Dermis blood vessel endothelial cell (primary cell): ENCODE measurements around the gene THADA. TPM values are rescaled to one million over a fixed set of nuclear protein-coding genes. Genes with fewer than 3 reads are reported as not detected.
A peak's percentile ranks its signal among the peaks of the same experiment; 100 is the strongest.

ENCODE experiments used
- DNase-seq: peaks from one replicate; pipeline ENCODE4 v3.0.0; 2010
- total RNA-seq: library from RNA; depleted of rRNA; stranded (reverse); fragments of >200 nt; gene quantifications from 2 replicates; pipeline ENCODE4 v1.2.3, GENCODE V29; 2014

THADA gene
- total RNA-seq, 1 donor from 2014 or later = 26.9 TPM

DNA sequence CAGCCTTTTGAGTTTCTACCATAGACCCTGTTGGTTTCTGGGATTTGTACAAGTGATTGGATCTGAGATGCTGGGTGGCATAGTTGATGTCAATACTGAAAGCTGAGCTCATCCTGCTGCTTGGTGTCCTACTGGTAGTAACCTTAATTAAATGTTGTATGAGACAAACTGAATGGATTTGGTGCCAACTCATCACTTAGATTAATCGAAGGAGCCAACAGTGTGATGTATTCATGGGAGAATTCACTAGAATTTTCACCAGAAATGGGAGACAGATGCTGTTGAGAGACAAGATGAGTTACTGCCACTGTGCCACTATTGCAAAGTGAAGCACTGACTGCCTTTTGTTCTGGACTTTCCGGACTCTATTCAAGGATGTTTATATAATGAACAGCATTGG lies 158.5 kb downstream of the THADA start:
- no peak for DNase-seq

DNA sequence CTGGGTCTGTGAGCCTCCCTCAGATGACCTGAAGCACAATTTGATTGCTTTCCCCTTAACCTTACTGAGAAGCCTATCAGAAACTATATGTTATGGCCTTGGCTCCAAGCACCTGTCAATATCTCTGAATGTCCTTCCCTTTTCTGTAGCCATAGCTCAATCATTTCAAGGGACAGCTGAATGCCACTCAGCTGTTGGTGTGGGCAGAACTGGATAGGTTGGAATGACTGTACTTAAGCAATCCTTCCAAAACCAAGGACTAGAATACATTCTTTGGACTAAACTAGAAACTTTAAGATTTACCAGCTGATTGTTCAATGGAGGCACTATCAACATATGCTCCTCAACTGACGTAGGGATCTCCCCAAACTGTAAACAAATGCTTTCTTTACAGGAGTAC lies 159.4 kb downstream of the THADA start:
- no peak for DNase-seq

DNA sequence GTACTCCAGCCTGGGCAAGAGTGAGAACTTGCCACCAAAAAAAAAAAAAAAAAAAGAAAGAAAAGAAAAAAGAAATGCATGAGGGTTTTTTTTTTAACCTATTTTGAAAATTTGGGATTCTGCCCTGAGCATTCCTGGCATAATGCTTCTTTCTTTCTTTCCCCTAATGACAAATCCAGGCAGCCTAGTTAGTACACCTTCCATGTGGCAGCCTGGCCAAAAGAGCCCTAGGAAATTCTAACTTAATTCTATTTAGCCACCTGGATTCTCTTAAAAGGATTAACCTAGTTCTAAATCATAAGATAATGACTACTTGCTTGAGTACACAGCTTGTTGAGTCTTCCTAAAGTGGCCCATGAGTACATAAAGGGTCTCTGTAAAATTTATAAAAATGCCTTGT lies 160.1 kb downstream of the THADA start:
- DNase-seq = no peak

DNA sequence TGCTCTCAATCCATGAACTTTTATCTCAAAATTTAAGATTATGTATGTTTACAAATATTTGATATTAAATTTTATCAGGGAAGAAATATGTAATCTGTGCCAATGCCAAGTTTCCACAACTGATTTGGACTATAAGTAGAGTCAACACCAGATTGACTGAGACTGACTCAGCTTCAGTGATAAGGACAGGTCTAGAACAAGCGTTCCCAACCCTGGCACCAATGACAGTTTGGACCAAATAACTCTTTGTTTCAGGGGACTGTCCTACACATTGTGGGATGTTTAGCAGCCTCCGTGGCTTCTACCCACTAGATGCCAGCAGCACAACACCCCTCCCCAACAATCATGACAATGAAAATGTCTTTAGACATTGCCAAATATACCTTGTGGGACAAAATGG lies 165.3 kb downstream of the THADA start:
- no peak for DNase-seq

DNA sequence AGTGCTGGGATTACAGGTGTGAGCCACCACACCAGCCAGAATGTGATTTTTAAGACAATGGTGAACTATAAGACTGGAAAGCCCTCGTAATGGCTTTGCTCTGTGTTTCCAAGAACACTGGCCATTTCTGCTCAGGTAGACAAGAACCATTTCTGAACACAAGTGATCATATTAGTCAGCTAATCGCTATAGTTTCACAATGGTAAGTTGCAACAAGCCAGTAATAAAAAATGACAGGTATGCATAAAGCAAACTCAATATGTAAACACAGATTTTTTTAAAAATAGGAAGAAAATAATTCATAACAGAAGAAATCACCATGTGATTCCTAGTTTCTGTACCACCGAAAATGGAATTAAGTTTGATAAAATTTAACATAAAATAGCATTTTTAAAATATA lies 166.5 kb downstream of the THADA start:
- no peak for DNase-seq

DNA sequence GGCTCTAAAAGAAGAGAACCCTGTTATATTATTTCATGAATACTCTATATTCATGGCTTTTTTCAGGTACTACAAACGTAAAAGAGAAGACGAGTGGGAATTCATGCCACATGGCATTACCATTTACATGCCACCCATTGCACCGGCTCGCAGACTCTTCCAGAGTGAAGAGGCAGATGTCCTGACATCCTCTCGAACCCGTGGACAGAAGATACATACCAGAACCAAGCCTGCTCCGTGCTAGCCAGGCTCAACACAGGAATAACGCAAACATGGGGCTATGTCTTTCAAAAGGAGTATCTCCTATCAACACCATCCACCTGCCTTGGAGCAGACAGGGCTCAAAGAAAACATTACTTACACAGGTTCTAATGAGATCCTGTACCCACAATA lies 168.8 kb downstream of the THADA start:
- no peak for DNase-seq

DNA sequence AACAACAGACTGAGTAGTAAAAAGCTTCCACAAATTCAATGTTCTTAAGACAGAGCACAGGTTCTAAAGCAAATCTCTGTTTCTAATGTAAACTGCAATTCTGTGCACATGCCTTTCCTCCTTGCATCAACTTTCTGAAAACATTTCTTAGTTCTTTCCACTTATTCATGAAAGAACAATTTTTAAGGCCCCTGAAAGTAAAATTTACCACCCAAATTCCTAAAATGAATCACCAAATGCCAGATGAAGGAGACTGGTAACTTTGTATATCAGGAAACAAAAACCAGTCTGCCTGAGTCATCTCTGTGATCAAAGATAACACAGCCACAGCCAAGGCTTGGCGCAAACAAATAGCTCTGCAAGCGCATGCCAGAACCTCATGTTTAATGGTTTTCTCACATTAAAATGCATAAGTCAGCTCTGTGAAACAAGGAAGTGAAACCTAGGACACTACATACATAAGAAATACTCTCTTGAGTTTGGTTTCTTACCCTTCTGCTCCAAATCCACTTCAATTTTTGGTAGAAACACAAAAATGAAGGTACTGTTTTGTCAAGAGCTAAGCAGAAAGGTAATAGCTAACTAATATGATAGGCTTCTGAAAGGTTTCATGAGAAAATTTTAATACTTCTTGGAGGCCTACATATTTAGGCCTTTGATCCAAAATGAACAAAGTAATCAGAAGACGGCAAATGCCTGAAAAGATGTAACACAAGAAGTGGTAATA lies 169.4 kb downstream of the THADA start:
- peak; percentile 95 for DNase-seq

DNA sequence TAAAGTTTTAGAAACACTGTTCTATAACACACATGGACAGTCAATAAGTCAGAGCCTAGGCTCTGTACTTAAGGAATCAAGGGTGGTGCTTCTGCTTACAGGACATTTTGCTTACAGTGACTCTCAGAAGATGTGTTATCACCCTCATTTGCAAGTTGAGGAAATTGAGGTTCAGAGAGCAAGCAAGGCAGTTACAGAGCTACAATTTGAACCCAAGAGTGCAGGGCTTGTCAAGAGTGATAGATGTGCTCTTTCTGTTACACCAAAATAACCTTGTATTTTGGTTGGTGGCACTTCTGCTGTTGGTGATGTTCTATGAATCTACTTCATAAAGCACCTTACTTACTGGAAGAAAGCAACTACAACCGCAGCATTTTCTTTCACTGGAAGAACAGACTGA lies 170.2 kb downstream of the THADA start:
- DNase-seq = no peak

DNA sequence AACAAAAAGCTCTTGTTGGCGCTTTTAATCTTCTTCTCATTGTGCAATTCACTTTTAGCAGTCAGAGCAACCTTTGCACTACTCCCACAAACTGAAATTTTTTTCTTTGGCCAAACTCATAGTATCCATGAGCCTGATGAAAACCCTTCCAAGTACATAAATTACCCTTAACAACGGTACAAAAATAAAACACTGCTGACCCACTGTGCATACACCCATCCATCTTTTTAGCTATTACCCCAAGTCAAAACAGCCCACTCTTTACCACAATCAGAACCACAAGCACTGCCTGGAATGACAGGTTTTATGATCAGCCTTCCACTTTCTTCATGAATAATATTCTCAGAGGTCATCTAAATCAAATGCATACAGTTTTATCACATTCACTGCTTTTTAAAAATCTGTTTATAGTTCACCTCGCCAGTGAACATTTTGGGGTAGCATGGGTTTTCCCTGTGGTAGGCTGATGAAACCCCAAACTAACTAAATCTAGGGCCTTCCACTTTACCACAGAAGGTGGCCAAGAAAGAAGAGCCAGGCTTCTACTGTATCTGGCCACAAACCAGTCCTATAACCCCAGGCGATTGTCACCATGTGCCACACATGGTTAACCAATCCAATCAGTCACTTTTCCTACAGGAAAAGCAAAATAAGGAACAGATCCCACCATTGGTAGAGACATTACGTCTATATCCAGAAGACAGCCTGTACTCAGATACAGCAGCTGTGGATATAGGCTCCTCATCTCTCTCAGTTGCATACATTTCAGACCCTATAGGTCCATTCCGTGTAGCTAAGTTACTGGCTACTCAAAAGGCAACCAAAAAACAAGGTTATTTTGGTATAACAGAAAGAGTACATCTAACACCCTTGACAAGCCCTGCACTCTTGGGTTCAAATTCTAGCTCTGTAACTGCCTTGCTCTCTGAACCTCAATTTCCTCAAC lies 171.3 kb downstream of the THADA start:
- DNase-seq = no peak

DNA sequence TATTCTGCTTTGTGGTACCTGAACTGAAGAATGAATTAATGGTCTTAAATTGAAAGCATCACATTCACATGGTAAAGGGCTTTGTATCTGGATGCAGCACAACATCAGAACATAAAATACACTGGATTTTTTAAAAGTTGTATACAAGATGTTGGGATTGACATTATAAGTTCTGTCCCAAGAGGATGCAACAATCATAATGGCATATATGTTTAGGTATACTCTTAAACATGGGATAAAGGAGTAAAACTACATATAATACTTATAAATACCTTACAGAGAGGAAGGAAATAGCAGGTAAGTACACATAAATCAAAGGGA lies 171.9 kb downstream of the THADA start:
- no peak for DNase-seq

DNA sequence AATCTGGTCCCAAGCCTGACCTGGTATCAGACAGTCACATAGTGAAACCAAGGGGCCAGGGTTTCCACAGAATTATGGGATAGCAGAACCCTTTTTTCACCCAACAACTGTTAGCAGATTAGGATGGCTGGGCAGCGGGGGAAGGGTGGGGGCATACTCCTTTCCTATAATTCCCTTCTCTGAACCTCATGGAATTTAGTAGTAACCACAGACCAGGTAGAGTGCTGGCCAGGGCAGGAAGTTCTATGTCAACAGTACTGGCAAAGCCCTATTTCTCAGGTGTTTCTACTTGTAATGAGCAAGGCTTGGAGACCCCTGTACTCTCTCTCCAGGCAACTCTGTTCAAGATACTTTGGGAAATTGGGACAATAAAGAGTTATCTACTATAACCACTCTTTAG lies 174.6 kb downstream of the THADA start:
- DNase-seq = no peak

DNA sequence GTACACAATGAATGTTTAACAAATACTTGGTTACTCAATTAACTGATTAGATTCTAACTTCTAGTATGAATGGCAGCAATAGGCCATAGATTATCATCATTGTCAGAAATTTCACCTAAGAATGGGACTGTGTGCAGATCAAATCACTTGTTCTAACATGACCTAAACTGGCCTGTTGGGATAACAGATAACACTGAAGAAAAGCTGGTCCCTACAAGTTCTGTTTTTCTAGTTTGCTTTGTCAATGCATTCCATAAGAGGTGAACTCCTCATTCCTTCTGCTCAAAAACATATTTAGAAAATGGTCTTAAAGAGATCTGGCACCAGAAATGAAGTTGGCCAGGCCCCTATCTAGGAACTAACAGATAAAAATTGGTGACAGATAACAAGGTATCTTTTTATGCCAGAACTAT lies 175.4 kb downstream of the THADA start:
- DNase-seq = no peak

DNA sequence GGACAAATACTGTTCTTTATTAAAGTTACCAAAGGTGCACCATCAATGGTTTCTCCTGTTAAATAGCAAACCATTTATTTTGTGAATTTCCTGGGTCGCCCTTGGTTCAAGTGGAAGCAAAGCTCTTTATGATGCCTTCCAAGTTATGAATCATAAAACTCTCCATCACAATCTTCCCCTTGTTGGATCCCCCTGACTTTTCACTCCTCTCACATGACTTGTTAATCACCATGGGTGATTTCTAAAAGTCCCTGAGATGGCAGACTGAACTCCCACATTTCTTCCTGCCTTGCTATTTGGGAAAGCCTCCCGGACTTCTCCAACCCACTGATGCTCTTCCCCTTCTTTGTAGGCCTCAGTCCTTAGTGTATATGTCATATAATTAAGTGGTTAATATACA lies 176.0 kb downstream of the THADA start:
- DNase-seq = no peak

DNA sequence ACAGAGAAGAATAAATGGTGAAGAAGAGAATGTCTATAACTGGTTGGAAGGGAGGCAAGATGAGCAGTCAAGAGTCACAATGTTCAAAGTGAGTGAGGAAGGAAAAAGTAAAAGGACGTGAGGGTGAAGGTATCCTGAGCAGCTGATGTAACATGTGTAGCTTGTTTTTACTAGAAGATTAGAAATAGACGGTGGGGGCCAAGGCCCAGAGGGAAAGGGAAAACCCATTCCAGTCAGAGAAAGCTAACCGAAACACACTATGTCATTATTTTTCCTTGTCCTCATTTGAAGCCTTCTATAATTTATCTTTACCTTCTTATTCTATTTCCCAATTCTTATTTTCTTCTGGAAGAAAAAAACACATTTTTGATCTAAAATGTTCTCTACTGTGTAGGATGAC lies 176.6 kb downstream of the THADA start:
- no peak for DNase-seq

DNA sequence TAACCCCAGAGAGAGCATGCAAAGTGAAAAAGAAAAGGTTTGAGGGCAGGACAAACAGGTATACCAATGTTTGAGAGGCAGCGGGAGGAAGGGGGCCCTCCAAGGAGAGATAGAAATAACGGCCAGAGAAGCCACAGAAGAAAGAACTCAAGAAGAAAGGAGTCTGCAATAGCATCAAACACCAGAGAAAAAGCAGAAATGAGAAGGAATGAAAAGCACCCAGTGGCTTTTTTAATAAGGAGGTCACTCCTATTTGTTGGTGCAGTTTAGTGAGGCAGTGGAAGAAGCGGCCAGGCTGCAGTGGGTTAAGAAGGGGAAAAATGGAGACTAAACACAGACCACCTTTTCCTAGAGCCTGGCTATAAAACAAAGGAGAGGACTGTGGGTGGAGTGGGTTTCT lies 177.2 kb downstream of the THADA start:
- DNase-seq = no peak

DNA sequence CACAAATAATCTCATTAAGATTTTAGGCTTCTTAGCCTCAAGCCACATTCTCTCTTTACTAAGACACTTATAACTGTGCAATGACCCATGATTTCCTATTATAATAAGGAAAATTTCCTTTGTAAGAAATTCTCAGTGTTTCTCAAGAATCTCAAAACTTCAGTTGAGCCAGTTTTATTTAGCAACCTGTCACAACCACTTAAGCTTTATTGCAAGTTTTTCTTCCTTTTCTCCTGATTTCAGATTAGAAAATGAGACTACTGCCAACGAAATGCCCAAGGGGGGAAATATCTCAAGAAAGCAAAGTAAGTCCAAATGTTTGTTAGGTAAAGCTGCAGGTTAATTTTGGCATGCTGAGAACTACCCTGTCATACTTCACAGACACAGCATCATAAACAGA lies 178.5 kb downstream of the THADA start:
- no peak for DNase-seq

DNA sequence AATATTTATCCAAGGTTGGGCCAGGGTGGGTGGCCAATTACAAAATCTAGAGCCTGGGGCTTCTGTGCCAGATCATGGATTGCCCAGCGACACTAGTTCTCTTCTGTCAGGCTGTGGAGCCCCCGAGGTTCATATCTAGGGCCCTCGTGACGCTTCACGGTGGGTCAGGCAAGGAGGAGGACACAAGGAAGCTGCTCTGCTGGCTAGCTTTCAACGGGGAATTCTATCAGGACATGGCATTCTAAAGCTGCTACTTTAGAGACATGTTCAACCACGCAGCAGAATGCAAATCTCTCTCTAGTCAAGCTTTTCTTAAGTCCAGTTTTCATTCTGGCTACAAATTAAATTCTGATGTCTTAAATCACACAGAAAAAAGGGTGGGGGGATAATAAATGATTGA lies 180.2 kb downstream of the THADA start:
- no peak for DNase-seq

DNA sequence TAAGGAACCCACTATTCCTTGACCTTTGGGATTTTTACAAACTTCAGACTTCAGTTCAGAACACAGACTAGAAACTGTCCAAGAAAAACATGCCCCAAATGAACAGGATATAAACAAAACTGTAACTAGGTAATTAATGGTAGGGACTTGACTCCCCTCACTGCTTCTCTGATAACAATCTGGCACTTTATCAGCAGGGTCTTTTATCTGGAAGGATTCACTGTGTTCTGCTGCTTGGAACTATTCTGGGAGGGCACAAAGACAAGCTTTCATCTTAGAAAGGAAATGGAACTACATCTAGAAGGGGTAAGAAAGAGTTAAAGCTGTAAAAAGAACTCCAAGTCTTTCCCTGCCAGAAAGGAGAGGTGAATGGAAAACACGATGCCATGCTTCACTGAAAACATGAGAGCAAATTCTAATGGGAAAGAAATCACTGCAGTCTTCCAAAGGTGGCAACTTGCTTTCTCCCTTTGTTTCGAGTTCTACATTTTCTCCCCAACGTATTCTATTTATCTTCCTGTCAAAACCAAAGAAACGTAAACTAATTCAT lies 181.2 kb downstream of the THADA start:
- DNase-seq = peak; percentile 69

DNA sequence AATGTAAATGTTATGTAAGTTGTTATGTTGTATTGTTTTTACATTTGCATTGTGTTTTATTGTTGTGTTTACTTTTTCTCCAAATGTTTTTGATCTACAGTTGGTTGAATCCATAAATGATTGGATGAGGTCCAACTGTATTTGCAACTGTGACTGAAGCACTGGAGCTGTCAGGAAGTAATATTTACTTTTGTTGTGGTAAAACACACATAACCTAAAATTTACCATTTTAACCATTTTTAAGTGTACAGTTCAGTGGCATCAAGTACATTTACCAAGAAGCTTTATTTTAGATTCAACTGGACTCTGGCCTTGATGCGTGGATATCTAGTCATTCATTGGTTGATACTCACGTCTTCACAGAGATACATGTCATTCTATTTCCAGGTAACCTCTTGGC lies 181.8 kb downstream of the THADA start:
- no peak for DNase-seq

DNA sequence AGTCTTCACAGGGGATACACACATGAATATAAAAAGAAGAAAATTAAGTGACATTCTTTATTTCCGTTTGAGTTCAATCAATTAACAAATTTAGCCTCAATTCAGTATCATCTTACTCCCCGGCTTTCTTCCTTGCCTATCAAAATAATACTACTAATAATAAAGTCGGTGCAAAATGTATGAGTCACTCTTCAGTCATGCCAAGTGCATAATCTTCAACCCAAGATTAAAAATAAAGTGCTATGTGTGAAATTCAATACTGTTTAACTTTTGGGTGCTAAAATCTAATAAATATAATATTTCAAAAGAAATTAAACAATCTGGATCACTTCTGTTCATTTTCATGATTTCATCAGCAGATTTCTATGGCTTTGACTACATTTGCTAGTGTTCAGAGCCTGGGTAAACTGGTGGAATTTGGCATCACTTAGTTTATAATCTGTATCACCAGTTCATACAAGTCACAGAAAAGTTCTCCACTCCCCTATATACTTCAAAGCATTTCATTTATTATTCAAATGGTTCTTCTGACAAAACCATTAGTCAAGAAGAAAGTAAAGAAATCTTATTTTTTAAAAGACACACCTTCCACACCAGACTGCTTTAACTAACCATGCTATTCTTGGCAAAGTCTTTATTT lies 183.6 kb downstream of the THADA start:
- DNase-seq = peak; percentile 52

DNA sequence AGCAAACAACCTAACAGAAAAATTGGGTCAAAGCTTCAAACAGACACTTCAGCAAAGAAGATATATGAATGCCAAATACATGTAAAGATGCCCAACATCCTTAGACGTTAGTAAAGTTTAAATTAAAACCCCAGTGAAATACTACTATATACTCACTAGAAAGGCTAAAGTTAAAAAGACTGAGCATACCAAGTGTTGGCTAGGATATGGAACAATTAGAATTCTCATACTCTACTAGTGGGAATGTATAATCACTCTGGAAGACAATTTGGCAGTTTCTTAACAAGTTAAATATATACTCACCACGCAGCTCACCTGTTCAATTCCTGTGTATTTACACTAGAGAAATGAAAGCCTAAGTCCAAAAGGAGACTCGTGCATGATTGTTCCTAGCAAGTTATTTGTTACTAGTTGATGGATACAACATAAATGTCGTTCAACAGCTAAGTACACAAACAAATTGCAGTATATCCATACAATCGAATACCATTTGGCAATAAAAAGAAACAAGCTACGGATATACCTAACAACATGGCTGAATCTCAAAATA lies 185.7 kb downstream of the THADA start:
- DNase-seq = no peak

DNA sequence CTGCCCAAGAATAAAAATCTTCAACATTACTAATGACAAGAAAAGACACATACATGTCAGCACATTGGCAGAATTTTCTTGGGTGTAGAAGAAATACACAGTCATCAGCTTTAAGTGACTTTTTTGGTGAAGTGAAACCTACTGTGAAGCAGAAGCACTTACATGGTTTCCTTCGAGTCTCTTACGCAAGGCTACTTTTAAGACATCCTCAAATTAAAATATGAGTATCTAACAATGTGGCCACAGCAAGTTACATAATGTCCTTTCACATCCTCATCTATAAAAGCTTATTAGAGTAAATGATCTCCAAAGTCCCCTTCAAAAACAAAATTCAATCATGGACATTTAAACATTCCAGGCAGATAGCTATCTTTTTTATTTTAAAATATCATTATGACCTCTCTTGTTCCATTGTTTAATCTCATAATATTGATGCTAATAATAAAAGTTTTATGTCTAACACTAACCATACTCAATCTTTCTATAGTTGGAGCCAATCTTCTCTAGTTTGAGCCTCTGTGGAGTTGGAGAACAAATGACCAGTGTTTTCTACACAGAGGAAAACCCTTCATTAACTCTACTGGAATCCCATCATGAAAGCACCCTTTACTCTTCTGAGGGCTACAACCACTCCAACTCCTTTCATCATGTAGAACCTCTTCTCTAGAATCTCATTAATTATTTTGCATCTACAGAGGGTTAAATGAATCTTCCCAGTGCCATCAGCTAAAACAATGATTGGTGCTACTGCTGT lies 187.3 kb downstream of the THADA start:
- no peak for DNase-seq
